GM19025 (cell line): Measurements from ENCODE around the gene RNF144A.
A peak's percentile ranks its signal among the peaks of the same experiment; 100 is the strongest.

Experiments
- ATAC-seq: cut with Tn5 transposase; IDR thresholded peaks from one replicate; pipeline ENCODE4 v1.9.1; 2021; ENCODE audit warnings: mild to moderate bottlenecking, low read depth, moderate library complexity; ENCODE audit not compliant: unreplicated experiment

The RNF144A gene

DNA sequence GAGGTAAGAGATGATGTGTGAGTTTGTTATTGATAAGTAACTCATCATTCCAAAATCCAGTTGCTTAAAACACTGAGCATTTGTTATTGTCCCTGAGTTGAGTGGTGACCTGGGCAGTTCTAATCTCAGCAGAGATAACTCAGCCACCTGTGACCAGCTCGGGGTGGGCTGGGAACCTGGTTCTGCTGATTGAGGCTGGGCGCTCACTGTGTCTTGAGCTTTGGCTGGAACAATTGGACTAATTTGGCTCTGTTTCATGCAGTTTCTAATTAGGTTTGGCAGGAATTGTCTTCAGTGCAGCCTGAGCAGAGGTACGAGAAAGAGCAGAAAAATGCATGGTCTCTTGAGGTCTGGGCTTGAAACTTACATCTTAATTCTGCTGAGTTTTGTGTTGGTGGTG is 144.7 kb downstream of the RNF144A start:
- ATAC-seq = no peak

DNA sequence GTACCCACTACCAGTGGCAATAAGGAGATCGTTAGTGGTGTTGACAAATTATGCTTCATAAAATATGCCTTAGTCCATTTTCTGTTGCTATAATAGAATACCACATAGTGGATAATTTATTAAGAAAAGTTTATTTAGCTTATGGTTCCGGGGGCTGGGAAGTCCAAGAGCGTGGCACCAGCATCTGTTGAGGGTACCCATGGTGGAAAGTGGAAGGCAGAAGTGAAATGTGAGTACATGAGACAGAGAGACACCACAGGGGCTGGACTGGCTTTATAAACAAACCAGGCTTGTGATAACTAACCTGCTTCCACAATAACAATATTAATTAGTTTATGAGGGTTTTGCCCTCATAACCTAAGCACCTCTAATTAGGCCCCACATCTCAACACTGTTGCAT is 146.6 kb downstream of the RNF144A start:
- no peak for ATAC-seq

DNA sequence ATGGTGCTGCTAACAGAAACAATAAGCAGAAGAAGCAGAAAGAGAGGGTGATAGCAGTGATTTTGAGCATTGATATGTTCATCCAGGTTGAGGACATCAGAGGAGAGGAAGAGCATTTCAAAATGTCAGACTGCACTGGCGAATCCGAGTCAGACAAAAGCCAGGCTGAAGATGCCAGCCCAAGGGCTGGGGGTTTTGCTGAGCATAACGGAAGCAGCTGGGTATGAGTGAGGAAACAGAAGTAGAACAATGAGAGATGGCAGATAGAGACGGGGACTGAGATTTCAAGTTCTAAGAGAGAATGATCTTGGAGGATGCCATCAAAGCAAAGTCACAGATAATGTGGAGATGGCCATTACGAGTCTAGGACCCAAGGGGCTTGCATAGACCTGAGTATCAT is 151.2 kb downstream of the RNF144A start:
- ATAC-seq = no peak

DNA sequence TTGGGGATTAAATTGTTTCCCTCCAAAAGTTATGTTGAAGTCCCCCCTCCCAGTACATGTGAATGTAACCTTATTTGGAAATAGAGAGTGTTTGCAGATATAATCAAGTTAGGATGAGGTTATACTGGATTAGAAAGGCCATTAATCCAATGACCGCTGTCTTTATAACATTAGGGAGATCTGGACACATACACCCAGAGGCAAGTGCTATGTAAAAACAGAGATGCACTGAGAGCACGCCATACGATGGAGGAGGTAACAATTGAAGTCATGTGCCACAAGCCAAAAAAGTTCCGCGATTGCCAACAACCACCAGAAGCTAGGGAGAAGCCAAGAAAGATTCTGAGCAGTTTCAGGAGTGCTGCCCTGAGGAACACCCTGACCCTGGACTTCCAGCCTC is 153.3 kb downstream of the RNF144A start:
- no peak for ATAC-seq

DNA sequence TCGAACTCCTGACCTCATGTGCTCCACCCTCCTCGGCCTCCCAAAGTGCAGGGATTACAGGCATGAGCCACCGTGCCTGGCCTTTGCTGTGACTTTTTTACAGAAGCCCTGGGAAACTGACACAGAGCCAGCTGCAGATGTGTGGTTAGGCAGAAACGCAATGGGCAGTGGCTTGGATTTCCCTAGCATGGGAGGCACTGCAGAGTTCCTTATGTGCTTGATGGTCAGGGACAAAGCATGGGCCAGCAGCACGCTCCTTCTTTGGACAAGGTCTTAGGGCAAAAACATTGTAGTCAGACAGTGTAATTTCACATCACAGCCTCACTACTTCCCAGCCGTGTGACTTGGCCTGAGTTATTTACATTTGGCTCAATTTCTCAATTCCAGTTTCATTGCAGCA is 153.9 kb downstream of the RNF144A start:
- no peak for ATAC-seq

DNA sequence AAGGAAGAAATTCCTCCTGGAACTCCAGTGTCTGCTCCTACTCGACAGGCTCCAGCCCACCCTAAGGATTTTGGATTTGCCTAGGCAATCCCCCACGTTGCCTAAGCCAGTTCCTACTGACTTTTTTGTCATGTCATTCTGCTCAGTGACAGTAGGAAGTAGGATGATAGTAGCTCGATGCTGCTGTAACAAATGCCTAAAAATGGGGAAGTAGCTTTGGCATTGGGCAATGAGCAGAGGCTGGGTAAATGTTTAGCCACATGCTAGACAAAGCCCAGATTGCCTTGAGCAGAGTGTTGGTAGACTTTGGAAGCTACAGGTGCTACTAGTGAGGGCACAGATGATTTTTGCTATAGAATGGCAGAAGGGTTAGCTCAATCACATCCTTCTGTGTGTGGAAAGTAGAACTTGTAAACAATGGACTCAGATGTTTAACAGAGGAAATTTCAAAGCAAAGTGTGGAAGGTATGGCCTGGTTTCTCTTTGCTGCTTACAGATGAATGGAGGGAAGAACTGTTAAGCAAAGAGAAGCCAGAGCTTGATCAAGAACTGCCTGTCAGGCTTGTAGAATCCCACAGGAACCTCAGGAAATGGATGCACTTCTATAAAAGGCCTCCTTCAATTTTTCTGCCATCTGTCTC is 154.8 kb downstream of the RNF144A start:
- peak; percentile 51 for ATAC-seq

DNA sequence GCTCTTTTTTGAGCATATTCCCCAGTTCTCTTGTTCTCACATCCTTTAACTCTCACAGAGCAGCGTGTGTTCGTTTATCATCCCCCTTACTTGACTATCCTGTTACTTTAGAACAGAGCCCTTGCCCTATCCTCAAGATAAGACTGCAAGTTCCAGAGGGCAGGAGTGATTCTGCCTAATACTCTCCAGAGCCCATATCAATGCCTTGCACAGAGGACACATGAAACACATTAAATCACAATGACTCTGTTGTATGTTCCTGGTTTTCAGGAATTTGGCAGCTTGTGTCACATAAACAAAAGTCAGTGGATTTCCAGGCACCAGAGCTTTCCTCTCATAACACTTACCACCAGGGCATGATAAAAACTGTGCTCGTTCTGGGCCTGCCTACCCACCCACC is 156.7 kb downstream of the RNF144A start:
- ATAC-seq = no peak

DNA sequence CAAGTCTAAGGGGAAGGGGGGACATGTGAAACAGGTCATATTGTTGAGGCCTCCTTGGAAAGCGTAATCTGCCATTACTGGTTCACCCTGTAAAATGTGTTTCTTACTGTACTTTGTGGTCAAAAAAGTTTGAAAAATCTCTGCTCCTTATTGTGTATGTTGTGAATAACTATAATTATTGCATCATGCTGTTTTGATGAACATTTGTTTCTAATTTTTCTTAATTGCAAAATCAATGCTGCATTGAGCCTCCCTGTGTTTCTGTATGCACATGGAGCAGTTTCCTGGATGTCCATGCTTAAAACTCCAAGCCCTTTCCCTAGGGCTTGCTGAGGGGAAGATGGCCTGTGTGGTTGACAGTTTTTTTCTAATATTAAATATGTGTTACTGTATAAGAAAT is 158.6 kb downstream of the RNF144A start:
- no peak for ATAC-seq

DNA sequence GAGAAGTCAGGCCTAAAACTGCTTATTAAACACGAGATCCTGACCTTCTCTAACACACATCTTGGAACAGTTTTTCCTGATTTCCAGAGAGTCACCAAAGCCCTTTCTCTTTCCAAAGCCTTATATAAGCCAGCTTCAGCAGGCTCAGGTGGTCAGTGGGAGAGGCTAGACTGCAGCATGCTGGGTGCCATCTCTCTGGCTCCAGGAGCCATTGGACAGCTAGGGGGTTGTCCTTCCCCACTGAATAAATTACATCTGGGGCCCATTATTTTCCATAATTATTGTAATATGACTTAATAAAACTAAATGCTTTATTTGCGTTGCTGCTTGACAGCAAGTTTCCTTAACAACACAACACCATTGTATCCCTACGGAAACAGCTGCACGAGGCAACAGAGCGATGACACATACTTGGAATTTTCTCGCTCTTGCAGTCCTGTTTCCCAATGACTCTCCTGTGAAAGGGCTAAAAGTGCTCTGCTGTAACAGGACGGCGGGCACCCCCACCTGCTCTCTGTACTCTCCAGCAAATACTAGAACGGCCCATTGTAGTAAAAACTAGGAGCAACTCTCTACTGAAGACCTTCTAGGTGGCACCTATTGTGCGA is 160.6 kb downstream of the RNF144A start:
- ATAC-seq = no peak

DNA sequence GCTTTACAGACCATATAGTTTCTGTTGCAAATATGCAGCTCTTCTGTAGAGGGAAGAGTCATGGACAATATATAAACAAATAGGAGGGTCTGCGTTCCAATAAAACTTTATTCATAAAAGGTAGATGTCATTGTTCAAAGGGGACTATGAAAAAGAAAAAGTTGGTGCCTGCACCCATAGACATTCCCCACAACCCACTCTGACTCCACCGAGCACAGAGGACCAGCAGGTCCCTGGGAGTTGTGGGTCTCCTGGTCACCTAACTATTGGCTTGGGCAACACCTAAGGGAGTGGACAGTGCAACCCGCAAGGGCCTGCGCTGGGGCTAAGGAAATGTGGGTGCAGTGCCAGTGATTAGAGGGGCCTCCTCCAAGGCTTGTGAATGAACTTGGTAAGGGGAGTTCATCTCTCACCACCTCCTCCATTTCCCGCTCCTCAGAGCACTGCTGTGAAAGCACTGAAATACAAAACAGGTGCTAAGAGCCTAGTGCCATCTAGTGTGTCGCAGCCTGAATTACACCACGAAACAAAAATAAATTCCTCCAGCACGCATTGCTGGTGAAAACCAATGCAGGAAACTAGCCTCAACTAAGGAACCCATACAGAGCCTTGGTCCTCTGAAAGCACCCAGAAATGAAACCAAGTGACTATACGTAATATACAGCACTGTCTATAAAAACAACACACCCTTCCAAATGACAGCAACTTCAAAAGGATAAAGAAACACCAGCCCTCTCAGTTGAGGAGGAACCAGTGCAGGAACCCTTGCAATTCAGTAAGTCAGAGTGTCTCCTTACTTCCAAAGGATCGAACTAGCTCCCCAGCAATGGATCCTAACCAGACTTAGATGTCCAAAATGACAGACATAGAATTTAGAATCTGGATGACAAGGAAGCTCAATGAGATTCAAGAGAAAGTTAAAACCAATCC is 166.6 kb downstream of the RNF144A start:
- ATAC-seq = no peak

DNA sequence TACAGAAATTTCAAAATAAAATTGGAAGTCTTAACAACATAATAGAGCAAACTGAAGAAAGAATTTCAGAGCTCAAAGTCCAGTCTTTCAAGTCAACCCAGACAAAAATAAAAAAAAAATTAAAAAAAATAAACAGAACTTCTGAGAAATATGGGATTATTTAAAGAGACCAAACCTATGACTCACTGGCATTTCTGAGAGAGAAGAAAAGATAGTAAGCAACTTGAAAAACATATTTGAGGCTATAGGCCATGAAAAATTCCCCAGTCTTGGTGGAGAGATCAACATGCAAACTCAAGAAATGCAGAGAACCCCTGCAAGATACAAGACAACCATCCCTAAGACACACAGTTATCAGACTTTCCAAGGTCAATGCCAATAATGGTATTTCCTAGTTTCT is 167.4 kb downstream of the RNF144A start:
- ATAC-seq = no peak

DNA sequence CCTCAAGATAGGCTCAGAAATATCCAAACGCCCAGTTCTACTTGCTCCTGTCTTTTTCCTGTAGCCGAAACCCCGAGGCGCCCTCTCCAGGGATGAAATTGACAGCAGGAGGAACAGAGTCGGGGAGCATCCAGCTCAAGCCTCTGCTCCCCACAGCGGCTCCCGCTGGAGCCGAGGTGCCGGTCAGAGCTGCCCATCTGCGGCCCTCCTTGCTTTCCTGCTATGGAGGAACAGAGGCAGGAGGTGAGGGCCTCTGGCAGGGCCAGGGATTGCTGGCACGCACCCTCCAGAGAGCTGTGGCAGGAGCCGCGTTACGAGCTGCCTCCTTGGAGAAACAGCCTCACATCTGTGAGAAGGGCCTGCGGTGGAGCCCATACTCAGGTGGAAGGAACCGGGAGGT is 172.1 kb downstream of the RNF144A start:
- no peak for ATAC-seq

DNA sequence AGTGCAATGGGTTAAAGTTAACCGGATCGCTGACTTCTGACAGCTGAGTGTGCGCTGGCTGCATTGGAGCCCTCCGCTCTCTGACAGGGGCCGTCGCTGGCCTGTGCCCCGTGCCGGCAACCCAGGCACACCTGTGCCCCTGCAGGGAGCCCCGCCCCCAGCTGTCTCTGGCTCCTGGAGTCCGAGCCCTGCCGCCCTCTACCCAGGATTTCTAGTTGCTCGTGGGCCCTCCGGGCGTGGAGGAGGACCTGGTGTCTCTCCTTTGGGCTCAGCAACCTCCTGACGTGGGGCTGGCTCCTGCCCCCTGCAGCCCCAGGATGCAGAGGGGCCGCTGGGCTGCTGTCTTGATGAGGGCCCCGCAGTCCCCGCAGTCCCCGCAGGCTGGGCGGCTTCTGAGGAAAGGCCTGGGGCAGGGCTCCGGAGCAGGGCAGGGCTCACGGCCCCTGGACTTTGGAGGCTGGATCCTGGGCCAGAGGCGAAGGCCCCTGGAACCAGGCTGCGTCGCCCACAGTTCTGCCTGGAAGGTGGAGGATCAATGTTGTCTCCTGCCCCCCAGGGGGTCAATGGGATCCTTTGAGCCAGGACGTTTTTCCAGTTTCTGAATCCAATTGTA is 172.8 kb downstream of the RNF144A start:
- ATAC-seq = no peak

DNA sequence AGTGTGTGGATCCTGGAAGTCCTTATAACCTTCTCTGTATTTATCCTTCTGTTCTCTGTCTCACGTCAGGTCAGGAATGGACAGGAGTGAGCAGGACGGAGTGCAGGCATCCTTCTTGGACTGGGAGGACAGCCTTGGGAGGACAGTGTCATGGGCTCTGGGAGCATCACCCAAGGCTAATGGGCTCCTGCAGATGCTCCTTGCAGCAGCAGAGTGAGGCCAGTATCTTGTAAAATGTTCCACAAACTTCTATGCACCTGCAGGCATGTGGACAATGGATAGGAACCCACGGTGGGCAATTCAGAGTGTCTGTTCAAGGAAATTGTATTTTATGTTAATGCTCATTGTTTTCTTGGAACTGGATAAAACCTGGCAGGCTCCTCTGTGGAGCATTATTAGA is 176.2 kb downstream of the RNF144A start:
- no peak for ATAC-seq
